SU-DHL-6 (cell line): ENCODE measurements around the gene ZNF516.

Source experiments
- CTCF ChIP-seq: fragments of 200-600 bp; sonication (generic); IDR thresholded peaks from one replicate; pipeline ENCODE4 v1.5.1; 2017; ENCODE audit warnings: antibody characterized with exemption, mild to moderate bottlenecking, low read length, moderate library complexity; ENCODE audit not compliant: insufficient read depth, poor library complexity, severe bottlenecking
- EZH2phosphoT487 ChIP-seq: fragments of 200-600 bp; sonication (generic), shearing (Covaris generic); conservative IDR thresholded peaks from 2 replicates; pipeline ENCODE4 v1.6.1; 2018; ENCODE audit warnings: mild to moderate bottlenecking, antibody characterized with exemption, low read length, moderate library complexity, mixed read lengths

- TF ChIP-seq CTCF (no peak), EZH2phosphoT487 (no peak)
These were observed 133.8 kb downstream of the ZNF516 start for GRCh38 chr18:76361219-76361618.
